GM12874 (cell line): ENCODE measurements around the gene FCER2.

ENCODE experiments used
- CTCF ChIP-seq: IDR thresholded peaks from 2 replicates; pipeline ENCODE4 v1.5.1; 2011; ENCODE audit warnings: low read depth, mild to moderate bottlenecking, control low read depth, low read length, moderate library complexity; ENCODE audit not compliant: insufficient read depth

Gene FCER2

GRCh38 chr19:7657131-7657751, 44.7 kb downstream of the FCER2 start:
- TF ChIP-seq CTCF: no peak

GRCh38 chr19:7655581-7655980, 46.4 kb downstream of the FCER2 start:
- TF ChIP-seq CTCF: no peak

- TF ChIP-seq CTCF: no peak
Observed at GRCh38 chr19:7654401-7654800, 47.5 kb downstream of the FCER2 start.

GRCh38 chr19:7652061-7652641, 49.8 kb downstream of the FCER2 start:
- peak; percentile 93 for TF ChIP-seq CTCF

GRCh38 chr19:7650148-7650547, 51.8 kb downstream of the FCER2 start:
- no peak for TF ChIP-seq CTCF

GRCh38 chr19:7648265-7649014, 53.5 kb downstream of the FCER2 start:
- TF ChIP-seq CTCF: no peak

- no peak for TF ChIP-seq CTCF
Observed at GRCh38 chr19:7647156-7647555, 54.8 kb downstream of the FCER2 start.
